ENCODE measurements around the gene VASH1. TPM values are rescaled to one million over a fixed set of nuclear protein-coding genes. Genes with fewer than 3 reads are reported as not detected.

Gene VASH1
- total RNA-seq, 4 donors from 2014 or later: 1.9 to 7.5 (median 3.6) TPM

DNA sequence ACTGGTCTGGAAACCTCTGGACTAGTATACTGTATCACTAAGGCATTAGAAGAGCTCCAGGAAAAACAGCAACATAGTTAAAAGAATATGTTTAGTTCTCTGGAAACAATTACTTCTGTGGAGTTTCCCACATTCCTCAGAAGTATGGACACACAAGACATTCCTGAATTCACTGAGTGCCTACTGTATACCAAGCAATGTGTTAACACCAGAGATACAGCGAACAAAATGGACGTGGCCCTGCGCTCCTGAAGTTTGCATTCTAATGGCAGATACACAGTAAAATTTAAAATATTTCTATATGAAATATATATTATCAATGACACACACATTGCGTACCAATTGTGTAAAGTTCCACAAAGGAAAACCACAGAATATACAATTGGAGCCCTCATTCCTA is 50.3 kb downstream of the VASH1 start:
- Histone ChIP-seq H3K9me3 (no peaks in the 10 kb centered on the region), H3K4me3 (peak overlapping the region; percentile 65 to 89 (median 86)), H3K27ac (peak overlapping the region; percentile 86 to 94 (median 90)), H3K4me1 (peaks cover 3 to 23% (median 13%) of the 10 kb centered on the region in 4 donors), H3K36me3 (peaks cover 0 to 9% (median 3%) of the 10 kb centered on the region in 4 donors), H3K27me3 (no peaks in the 10 kb centered on the region)
- WGBS, 2 donors (ENCODE audit: low coverage in 1 of 2): 47 to 58% methylated on average over 4 of the region's 4 CpGs
- no peak for DNase-seq
- in situ Hi-C loops (cut with MboI; ENCODE audit: low pct_ligation_motif_present in 1 of 4, low pct_unique_long_range_greater_than_20kb in 1 of 4, low sequenced_read_pairs in 3 of 4) (no loop called here), intact Hi-C loops (cut with DNase I; ENCODE audit: low total_unique reads) (no loop called here)
- TF ChIP-seq EP300 (IDR thresholded peaks at IDR 0.05; ENCODE audit: low read depth) (no peak), POLR2A (IDR thresholded peaks at IDR 0.05) (no peak), POLR2AphosphoS5 (IDR thresholded peaks at IDR 0.05) (no peak), CTCF (IDR thresholded peaks at IDR 0.05) (no peak)

DNA sequence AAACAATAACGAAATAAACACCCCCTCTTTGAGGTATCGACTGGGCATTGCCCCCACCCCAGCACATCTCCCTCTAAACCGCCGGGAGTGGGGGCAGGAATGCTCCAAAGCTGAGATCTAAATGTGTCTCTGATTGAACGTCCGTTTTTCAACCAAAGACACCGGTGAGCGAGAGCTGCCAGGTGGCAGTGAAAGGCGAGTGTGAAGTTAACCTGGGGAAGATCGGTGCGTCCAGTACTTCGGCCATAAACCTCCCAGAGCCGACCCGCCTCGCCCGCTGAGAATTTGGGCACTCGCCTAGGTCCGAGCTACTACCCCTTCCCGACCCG is 50.8 kb downstream of the VASH1 start:
- H3K36me3 ChIP-seq: peaks cover 0 to 4% (median under 1%) of the 10 kb centered on the region in 4 donors
- intact Hi-C loops (cut with DNase I; ENCODE audit: low total_unique reads): no loop called here
- no peaks in the 10 kb centered on the region for H3K27me3 ChIP-seq
- in situ Hi-C loops (cut with MboI; ENCODE audit: low pct_ligation_motif_present in 1 of 4, low pct_unique_long_range_greater_than_20kb in 1 of 4, low sequenced_read_pairs in 3 of 4): no loop called here
- peak overlapping the region; percentile 86 to 94 (median 90) for H3K27ac ChIP-seq
- no peaks in the 10 kb centered on the region for H3K9me3 ChIP-seq
- WGBS, 2 donors (ENCODE audit: low coverage in 1 of 2): 0 to 17% methylated on average over 1 to 15 of the region's 20 CpGs
- peak overlapping the region; percentile 65 to 89 (median 86) for H3K4me3 ChIP-seq
- peak; percentile 37 for DNase-seq
- TF ChIP-seq EP300 (IDR thresholded peaks at IDR 0.05; ENCODE audit: low read depth) (no peak), CTCF (IDR thresholded peaks at IDR 0.05) (no peak)
- peaks cover 3 to 23% (median 13%) of the 10 kb centered on the region in 4 donors for H3K4me1 ChIP-seq

DNA sequence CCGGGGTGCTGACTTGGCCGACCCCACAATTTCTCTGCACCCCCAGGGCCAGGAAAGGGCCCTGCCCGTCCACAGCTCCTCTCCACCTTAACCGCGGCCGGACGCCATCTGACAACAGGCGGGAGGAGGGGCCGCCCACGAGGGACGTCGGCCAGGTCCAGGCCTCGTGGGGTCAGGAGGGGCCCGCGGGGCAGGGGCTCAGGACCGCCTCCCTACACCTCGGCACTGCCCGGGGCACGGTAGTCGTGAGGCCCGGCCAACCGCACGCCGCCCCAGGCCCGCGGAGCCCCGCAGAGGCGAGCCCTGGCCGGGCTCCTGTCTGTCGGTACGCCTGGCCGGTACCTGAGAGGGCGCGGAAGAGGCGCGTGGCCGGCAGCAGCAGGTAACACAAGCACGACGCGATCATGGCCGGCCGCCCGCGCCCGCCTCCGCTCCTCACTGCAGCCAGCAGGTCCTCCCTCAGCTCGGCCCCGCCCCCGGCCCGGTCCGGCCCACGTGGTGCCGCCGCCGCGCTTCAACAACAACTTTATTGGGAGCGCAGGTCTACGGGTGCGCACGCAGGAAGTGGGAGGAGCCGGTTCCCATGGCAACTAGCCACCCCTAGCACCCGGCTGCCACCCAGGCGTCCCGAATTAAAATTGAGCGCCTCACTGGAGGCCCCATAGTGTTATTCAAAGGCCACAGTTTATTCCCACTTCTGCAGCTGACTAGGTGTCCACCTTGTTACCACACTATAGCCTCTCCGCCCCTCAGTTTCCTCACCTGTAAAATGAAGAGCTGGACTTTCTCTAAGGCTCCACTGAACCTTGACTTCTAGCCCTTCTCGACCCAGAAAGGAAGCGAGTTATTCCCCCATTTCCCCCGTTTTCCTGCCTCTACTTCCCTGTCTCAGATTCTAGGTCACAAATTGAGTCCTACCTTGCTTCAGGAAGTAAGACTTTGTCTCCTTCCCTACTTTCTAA is 51.4 kb downstream of the VASH1 start, which contains the start of gene ANGEL1:
ANGEL1 (minus strand) TSS at position 461 of the 962 bp plus-strand sequence; CDS start at position 406, 55 bp downstream.
- TF ChIP-seq POLR2AphosphoS5 (IDR thresholded peaks at IDR 0.05) (peak; percentile 84 to 92 (median 89)), CTCF (IDR thresholded peaks at IDR 0.05) (no peak), EP300 (IDR thresholded peaks at IDR 0.05; ENCODE audit: low read depth) (peak; percentile 37), POLR2A (IDR thresholded peaks at IDR 0.05) (peak; percentile 89)
- H3K4me1 ChIP-seq: peaks cover 3 to 23% (median 13%) of the 10 kb centered on the region in 4 donors
- H3K27me3 ChIP-seq: peaks cover 1% of the 10 kb centered on the region
- H3K27ac ChIP-seq: peak within 1 kb of the TSS; percentile 86 to 94 (median 90)
- H3K9me3 ChIP-seq: no peaks in the 10 kb centered on the region
- no peaks in the 10 kb centered on the region for H3K36me3 ChIP-seq
- intact Hi-C loops (cut with DNase I; ENCODE audit: low total_unique reads): no loop called here
- in situ Hi-C loops (cut with MboI; ENCODE audit: low pct_ligation_motif_present in 1 of 4, low pct_unique_long_range_greater_than_20kb in 1 of 4, low sequenced_read_pairs in 3 of 4): no loop called here
- peak within 1 kb of the TSS; percentile 65 to 89 (median 86) for H3K4me3 ChIP-seq
- 4 to 37% methylated on average over 3 to 65 of the region's 69 CpGs for WGBS, 2 donors (ENCODE audit: low coverage in 1 of 2)
- peak; percentile 97 for DNase-seq

DNA sequence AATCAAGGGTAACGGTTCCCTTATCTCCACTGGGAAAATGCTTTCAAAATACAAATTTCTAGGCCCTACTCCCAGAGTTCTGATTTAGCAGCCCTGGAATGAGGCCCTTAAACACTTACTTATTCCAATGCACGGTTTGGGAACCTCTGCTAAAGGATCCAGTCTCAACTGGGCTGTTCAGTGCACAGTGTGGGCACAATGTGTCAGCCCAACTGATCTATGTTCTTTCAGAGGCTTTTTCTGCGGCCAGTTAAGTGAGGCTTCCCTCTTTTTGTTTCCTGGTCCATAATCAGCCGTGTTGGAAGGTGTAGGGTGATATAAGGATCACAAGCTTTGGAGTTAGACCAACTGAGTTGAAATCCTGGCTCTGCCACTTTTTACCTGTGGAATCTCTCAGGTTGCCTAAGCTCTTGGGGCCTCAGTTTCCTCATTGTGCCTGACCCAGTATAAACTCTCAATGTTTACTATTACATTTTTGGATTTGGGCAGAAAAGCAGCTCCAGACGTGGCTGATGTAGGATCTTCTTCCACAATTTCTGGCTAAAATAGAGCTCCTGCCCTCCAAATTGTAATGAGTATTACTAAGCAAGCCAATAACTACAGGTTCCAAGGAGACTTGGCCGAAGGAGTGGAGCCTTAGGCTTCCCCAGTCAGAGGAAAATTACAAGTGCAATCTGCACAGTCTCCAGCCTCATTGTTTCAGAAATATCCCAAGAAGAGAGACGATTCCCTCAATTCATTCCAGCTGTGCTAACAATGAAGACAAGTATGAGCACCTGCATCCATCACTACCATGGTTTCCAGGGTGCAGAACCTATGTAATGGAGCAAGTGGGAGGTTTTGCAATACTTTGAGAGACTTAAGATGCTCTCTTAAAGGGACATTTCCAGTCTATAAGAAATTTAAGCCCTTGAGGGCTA is 53.7 kb downstream of the VASH1 start:
- Histone ChIP-seq H3K9me3 (no peaks in the 10 kb centered on the region), H3K4me3 (no peak overlapping the region), H3K27ac (no peak overlapping the region), H3K4me1 (peaks cover 3 to 23% (median 13%) of the 10 kb centered on the region in 4 donors), H3K36me3 (no peaks in the 10 kb centered on the region), H3K27me3 (peaks cover 3% of the 10 kb centered on the region)
- intact Hi-C loops (cut with DNase I; ENCODE audit: low total_unique reads): no loop called here
- in situ Hi-C loops (cut with MboI; ENCODE audit: low pct_ligation_motif_present in 1 of 4, low pct_unique_long_range_greater_than_20kb in 1 of 4, low sequenced_read_pairs in 3 of 4): no loop called here
- TF ChIP-seq EP300 (IDR thresholded peaks at IDR 0.05; ENCODE audit: low read depth): no peak
- no peak for TF ChIP-seq POLR2AphosphoS5 (IDR thresholded peaks at IDR 0.05)
- TF ChIP-seq CTCF (IDR thresholded peaks at IDR 0.05): no peak
- no peak for TF ChIP-seq POLR2A (IDR thresholded peaks at IDR 0.05)
- 55 to 71% methylated on average over 2 to 7 of the region's 7 CpGs for WGBS, 2 donors (ENCODE audit: low coverage in 1 of 2)
- DNase-seq: no peak
